Trophoblast cell (in vitro differentiated cells and primary cell): ENCODE results near the gene HAO2.

Experiments used
- DNase-seq, 2 donors: peaks; one replicate each; pipeline ENCODE4 v3.0.0-alpha.2; 2016
- H2AFZ ChIP-seq: 2 replicates; pipeline ENCODE4 v1.6.1; 2013; ENCODE audit warnings: low read length, moderate library complexity, mild to moderate bottlenecking; ENCODE audit not compliant: insufficient read depth, poor library complexity
- H2AK5ac ChIP-seq: 2 replicates; pipeline ENCODE4 v1.6.1; 2013; ENCODE audit warnings: mild to moderate bottlenecking, low read length
- H2BK120ac ChIP-seq: 2 replicates; pipeline ENCODE4 v1.6.1; 2013; ENCODE audit warnings: low read length, mild to moderate bottlenecking, moderate library complexity; ENCODE audit not compliant: insufficient read depth, poor library complexity
- H2BK12ac ChIP-seq: 2 replicates; pipeline ENCODE4 v1.6.1; 2013; ENCODE audit warnings: mild to moderate bottlenecking, low read length, moderate library complexity
- H2BK5ac ChIP-seq: 2 replicates; pipeline ENCODE4 v1.6.1; 2013; ENCODE audit warnings: low read length, low read depth, moderate library complexity, mild to moderate bottlenecking; ENCODE audit not compliant: poor library complexity
- H3K14ac ChIP-seq: 2 replicates; pipeline ENCODE4 v1.6.1; 2013; ENCODE audit warnings: mild to moderate bottlenecking, low read length
- H3K18ac ChIP-seq: 2 replicates; pipeline ENCODE4 v1.6.1; 2013; ENCODE audit warnings: mild to moderate bottlenecking, low read length
- H3K23ac ChIP-seq: 2 replicates; pipeline ENCODE4 v1.6.1; 2013; ENCODE audit warnings: low read length
- H3K27ac ChIP-seq: 2 replicates; pipeline ENCODE4 v1.5.1; 2013; ENCODE audit warnings: low read depth, mild to moderate bottlenecking, inconsistent platforms, low read length, moderate library complexity
- H3K27me3 ChIP-seq: 2 replicates; pipeline ENCODE4 v1.6.1; 2013; ENCODE audit warnings: inconsistent platforms, mild to moderate bottlenecking, low read length, moderate library complexity; ENCODE audit not compliant: insufficient read depth
- H3K36me3 ChIP-seq, 2 experiments: 1 replicate in 1 of 2; 2 replicates in 1 of 2; pipeline ENCODE4 v1.6.1; 2013; ENCODE audit warnings: low read length in 2 of 2, mild to moderate bottlenecking in 2 of 2, moderate library complexity in 1 of 2; ENCODE audit not compliant: insufficient read depth in 2 of 2, control insufficient read depth in 1 of 2
- H3K4ac ChIP-seq: 2 replicates; pipeline ENCODE4 v1.6.1; 2013; ENCODE audit warnings: low read depth, mild to moderate bottlenecking, low read length, moderate library complexity
- H3K4me1 ChIP-seq, 2 experiments: 1 replicate in 1 of 2; 2 replicates in 1 of 2; pipeline ENCODE4 v1.6.1; 2013; ENCODE audit warnings: low read length in 2 of 2, mild to moderate bottlenecking in 2 of 2, moderate library complexity in 1 of 2; ENCODE audit not compliant: insufficient read depth in 2 of 2, control insufficient read depth in 1 of 2
- H3K4me2 ChIP-seq: 2 replicates; pipeline ENCODE4 v1.6.1; 2013; ENCODE audit warnings: inconsistent platforms, mild to moderate bottlenecking, low read length, moderate library complexity
- H3K4me3 ChIP-seq: 2 replicates; pipeline ENCODE4 v1.5.1; 2013; ENCODE audit warnings: mild to moderate bottlenecking, low read depth, low read length, inconsistent platforms
- H3K79me1 ChIP-seq: one replicate; pipeline ENCODE4 v1.6.1; 2013; ENCODE audit warnings: low read length
- H3K79me2 ChIP-seq: 2 replicates; pipeline ENCODE4 v1.6.1; 2013; ENCODE audit warnings: low read length, mild to moderate bottlenecking; ENCODE audit not compliant: control insufficient read depth, insufficient read depth, poor library complexity
- H3K9ac ChIP-seq: 2 replicates; pipeline ENCODE4 v1.6.1; 2013; ENCODE audit warnings: mild to moderate bottlenecking, low read length
- H3K9me3 ChIP-seq: 2 replicates; pipeline ENCODE4 v1.6.1; 2013; ENCODE audit warnings: low read depth, mild to moderate bottlenecking, control low read depth, inconsistent platforms, low read length; ENCODE audit not compliant: insufficient read depth
- H4K12ac ChIP-seq: 2 replicates; pipeline ENCODE4 v1.6.1; 2013; ENCODE audit warnings: low read depth, mild to moderate bottlenecking, low read length, moderate library complexity
- H4K8ac ChIP-seq: 2 replicates; pipeline ENCODE4 v1.6.1; 2013; ENCODE audit warnings: low read depth, mild to moderate bottlenecking, low read length, moderate library complexity
- H4K91ac ChIP-seq: one replicate; pipeline ENCODE4 v1.6.1; 2013; ENCODE audit warnings: low read depth, mild to moderate bottlenecking, low read length, moderate library complexity
- WGBS: extraction: QIAGEN DNeasy Blood & Tissue Kit; methylation state at CpG from one replicate; pipeline ENCODE4 v1.1.7; 2013; ENCODE audit warnings: missing lambda C conversion rate; ENCODE audit not compliant: insufficient read length, insufficient coverage; ENCODE audit errors: extremely low coverage; 5-methylcytosine and 5-hydroxymethylcytosine counted together

The HAO2 gene

DNA sequence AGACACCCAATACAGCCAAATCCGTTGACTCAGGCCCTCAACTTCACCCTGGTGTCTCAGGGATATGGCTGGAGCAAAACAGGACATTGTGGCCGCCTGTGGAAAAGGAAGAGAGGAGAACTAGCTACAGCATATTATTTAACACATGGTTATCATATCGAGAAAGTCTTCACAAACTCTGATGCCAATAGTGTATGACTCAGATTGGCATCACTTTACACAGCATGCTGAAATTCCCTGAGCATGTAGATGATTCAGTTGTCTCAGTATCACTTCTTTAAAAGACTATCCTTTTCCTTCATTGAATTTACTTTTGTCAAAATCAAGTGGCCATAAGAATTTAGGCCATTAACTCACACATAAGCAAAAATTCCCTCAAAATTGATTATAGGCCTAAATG lies 66.5 kb downstream of the HAO2 start:
- no CpG with 5 or more reads among the region's 3 CpGs for WGBS
- H4K8ac ChIP-seq: no peak overlapping the region
- no peak overlapping the region for H2BK120ac ChIP-seq
- no peak overlapping the region for H2AFZ ChIP-seq
- H3K79me2 ChIP-seq: no peaks in the 10 kb centered on the region
- peaks cover 5% of the 10 kb centered on the region for H3K9me3 ChIP-seq
- H3K4me3 ChIP-seq: no peak overlapping the region
- no peak overlapping the region for H3K23ac ChIP-seq
- H3K79me1 ChIP-seq: no peaks in the 10 kb centered on the region
- no peak overlapping the region for H3K27ac ChIP-seq
- H3K27me3 ChIP-seq: no peaks in the 10 kb centered on the region
- H2BK5ac ChIP-seq: no peak overlapping the region
- no peak overlapping the region for H2BK12ac ChIP-seq
- H4K91ac ChIP-seq: no peak overlapping the region
- DNase-seq: no peak
- no peak overlapping the region for H3K4me2 ChIP-seq
- H3K9ac ChIP-seq: no peak overlapping the region
- H2AK5ac ChIP-seq: no peak overlapping the region
- no peak overlapping the region for H3K18ac ChIP-seq
- no peak overlapping the region for H4K12ac ChIP-seq
- no peaks in the 10 kb centered on the region for H3K36me3 ChIP-seq
- H3K4ac ChIP-seq: no peak overlapping the region
- no peaks in the 10 kb centered on the region for H3K4me1 ChIP-seq
- no peak overlapping the region for H3K14ac ChIP-seq

DNA sequence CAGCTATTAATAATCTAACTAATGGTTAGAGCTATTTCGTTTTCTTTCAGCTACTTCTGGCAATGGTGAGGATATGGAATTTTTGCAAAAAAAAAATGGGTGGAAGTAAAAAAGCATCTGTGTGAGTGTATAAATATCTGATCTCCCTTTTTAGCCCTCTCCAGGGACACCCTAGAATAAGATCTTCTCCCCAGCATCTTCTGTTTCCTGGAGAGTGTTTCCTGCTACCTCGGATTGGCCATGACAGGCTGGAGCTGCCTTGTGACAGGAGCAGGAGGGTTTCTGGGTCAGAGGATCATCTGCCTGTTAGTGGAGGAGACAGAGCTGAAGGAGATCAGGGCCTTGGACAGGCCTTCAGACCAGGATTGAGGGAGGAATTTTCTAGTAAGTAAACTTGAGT lies 70.2 kb downstream of the HAO2 start:
- no peak overlapping the region for H3K27ac ChIP-seq
- H2AK5ac ChIP-seq: no peak overlapping the region
- H3K4me3 ChIP-seq: no peak overlapping the region
- no peak for DNase-seq
- no peaks in the 10 kb centered on the region for H3K36me3 ChIP-seq
- no peak overlapping the region for H4K91ac ChIP-seq
- H3K9ac ChIP-seq: no peak overlapping the region
- H4K12ac ChIP-seq: no peak overlapping the region
- no CpG with 5 or more reads among the region's 2 CpGs for WGBS
- H3K79me2 ChIP-seq: no peaks in the 10 kb centered on the region
- no peak overlapping the region for H3K23ac ChIP-seq
- H3K4me2 ChIP-seq: no peak overlapping the region
- peaks cover 2% of the 10 kb centered on the region for H3K9me3 ChIP-seq
- no peak overlapping the region for H2BK120ac ChIP-seq
- H3K79me1 ChIP-seq: no peaks in the 10 kb centered on the region
- no peak overlapping the region for H4K8ac ChIP-seq
- no peak overlapping the region for H3K14ac ChIP-seq
- H3K27me3 ChIP-seq: no peaks in the 10 kb centered on the region
- no peak overlapping the region for H2BK12ac ChIP-seq
- no peak overlapping the region for H2BK5ac ChIP-seq
- no peak overlapping the region for H2AFZ ChIP-seq
- H3K4ac ChIP-seq: no peak overlapping the region
- no peaks in the 10 kb centered on the region for H3K4me1 ChIP-seq
- no peak overlapping the region for H3K18ac ChIP-seq

DNA sequence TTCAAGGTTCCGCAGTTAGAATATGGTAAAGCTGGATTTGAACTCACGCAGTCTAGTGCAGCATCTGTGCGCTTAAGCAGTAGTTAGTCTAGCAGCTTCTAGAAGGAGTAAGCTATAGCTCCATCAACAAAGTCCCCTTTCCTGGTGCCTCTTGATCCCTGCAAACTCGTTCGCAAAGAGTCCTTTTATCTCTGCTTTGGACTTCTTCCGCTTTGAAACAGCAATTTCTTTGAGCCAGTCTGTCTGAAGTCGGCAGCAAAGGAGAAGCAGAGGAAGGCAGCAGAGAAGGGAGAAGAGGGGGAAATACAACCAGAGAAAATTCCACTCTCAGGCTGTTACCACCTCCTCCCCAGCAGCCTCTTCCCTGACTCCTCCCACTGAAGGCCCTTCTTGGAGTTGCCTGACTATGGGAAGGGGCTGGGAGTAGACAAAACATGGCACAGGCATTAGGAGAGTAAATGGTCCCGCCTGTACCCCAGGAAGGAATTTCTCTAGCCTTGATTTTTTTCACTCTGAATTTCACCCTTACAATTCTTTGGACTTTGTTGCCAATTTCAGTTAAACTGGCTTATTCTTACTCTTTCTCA lies 72.2 kb downstream of the HAO2 start:
- Histone ChIP-seq H2AFZ (no peak overlapping the region), H3K4ac (no peak overlapping the region), H3K27ac (no peak overlapping the region), H3K79me2 (no peaks in the 10 kb centered on the region), H2BK5ac (no peak overlapping the region), H3K23ac (no peak overlapping the region), H3K79me1 (no peaks in the 10 kb centered on the region), H3K36me3 (no peaks in the 10 kb centered on the region), H3K27me3 (no peaks in the 10 kb centered on the region), H3K14ac (no peak overlapping the region), H2BK12ac (no peak overlapping the region), H3K4me3 (no peak overlapping the region), H2AK5ac (no peak overlapping the region), H2BK120ac (no peak overlapping the region), H4K12ac (no peak overlapping the region), H4K91ac (no peak overlapping the region), H3K4me2 (no peak overlapping the region), H3K9ac (no peak overlapping the region), H3K18ac (no peak overlapping the region), H3K9me3 (peaks cover 2% of the 10 kb centered on the region), H4K8ac (no peak overlapping the region), H3K4me1 (no peaks in the 10 kb centered on the region)
- no peak for DNase-seq
- no CpG with 5 or more reads among the region's 8 CpGs for WGBS

DNA sequence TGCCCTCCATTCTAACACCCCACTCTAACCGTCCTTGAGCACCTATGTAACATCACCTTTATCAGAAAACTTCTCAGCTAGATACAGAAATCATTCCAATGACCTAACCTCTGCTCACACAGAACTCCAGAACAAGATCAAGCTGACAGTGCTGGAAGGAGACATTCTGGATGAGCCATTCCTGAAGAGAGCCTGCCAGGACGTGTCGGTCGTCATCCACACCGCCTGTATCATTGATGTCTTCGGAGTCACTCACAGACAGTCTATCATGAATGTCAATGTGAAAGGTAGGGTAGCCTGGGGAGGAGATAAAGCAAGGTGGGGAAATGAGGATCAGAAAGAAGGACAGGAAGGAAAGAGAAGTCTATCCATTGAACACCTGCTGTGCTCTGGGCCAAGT lies 74.2 kb downstream of the HAO2 start:
- no peak overlapping the region for H3K4me2 ChIP-seq
- peaks cover 2% of the 10 kb centered on the region for H3K9me3 ChIP-seq
- H2BK5ac ChIP-seq: no peak overlapping the region
- no peak overlapping the region for H3K4ac ChIP-seq
- H3K27ac ChIP-seq: no peak overlapping the region
- no peak overlapping the region for H4K12ac ChIP-seq
- no peak overlapping the region for H4K91ac ChIP-seq
- H3K27me3 ChIP-seq: no peaks in the 10 kb centered on the region
- no peak overlapping the region for H2AK5ac ChIP-seq
- H3K4me3 ChIP-seq: no peak overlapping the region
- H3K18ac ChIP-seq: no peak overlapping the region
- H3K9ac ChIP-seq: no peak overlapping the region
- no peak overlapping the region for H3K14ac ChIP-seq
- H3K4me1 ChIP-seq: no peaks in the 10 kb centered on the region
- no peaks in the 10 kb centered on the region for H3K36me3 ChIP-seq
- H2BK12ac ChIP-seq: no peak overlapping the region
- no peaks in the 10 kb centered on the region for H3K79me2 ChIP-seq
- no peak overlapping the region for H4K8ac ChIP-seq
- no CpG with 5 or more reads among the region's 6 CpGs for WGBS
- H3K23ac ChIP-seq: no peak overlapping the region
- DNase-seq: no peak
- H2BK120ac ChIP-seq: no peak overlapping the region
- no peaks in the 10 kb centered on the region for H3K79me1 ChIP-seq
- no peak overlapping the region for H2AFZ ChIP-seq
